Suprapubic skin (tissue), 4 donors: ENCODE results near the gene PGA3. TPM values are rescaled to one million over a fixed set of nuclear protein-coding genes. Genes with fewer than 3 reads are reported as not detected.
"Not testable (repeated sequence)": the region's sequence is repeated elsewhere in the genome, so short reads cannot be mapped to it uniquely, and the experiment has no call there.

Source experiments
- DNase-seq, 2 donors: peaks; one replicate each; pipeline ENCODE4 v3.0.0-alpha.2; 2019; ENCODE audit warnings: low spot score in 2 of 2
- H3K27ac ChIP-seq: fragments of 200-600 bp; sonication (generic); one replicate; pipeline ENCODE4 v1.5.1; 2019
- H3K27me3 ChIP-seq: fragments of 200-600 bp; sonication (generic); one replicate; pipeline ENCODE4 v1.5.1; 2019
- H3K36me3 ChIP-seq: fragments of 200-600 bp; sonication (generic); one replicate; pipeline ENCODE4 v1.5.1; 2019
- H3K4me1 ChIP-seq: fragments of 200-600 bp; sonication (generic); one replicate; pipeline ENCODE4 v1.5.1; 2019
- H3K4me3 ChIP-seq: fragments of 200-600 bp; sonication (generic); one replicate; pipeline ENCODE4 v1.5.1; 2019; ENCODE audit warnings: mild to moderate bottlenecking
- H3K9me3 ChIP-seq: fragments of 200-600 bp; sonication (generic); one replicate; pipeline ENCODE4 v1.5.1; 2019
- CTCF ChIP-seq, 2 donors: fragments of 200-600 bp in 1 of 2; fragments of 450-650 bp in 1 of 2; sonication (generic) in 1 of 2; IDR thresholded peaks; one replicate each; pipeline ENCODE4 v1.5.1; 2016 to 2019; ENCODE audit warnings: antibody characterized with exemption in 2 of 2, mild to moderate bottlenecking in 1 of 2, moderate library complexity in 1 of 2
- EP300 ChIP-seq: sonication (generic); formaldehyde crosslinking; IDR thresholded peaks from one replicate; pipeline ENCODE4 v1.6.1; 2017; ENCODE audit warnings: antibody characterized with exemption
- POLR2A ChIP-seq, 2 donors: fragments of 450-650 bp; IDR thresholded peaks; one replicate each; pipeline ENCODE4 v1.6.1; 2017; ENCODE audit warnings: antibody characterized with exemption in 2 of 2, mild to moderate bottlenecking in 2 of 2, moderate library complexity in 2 of 2
- POLR2AphosphoS5 ChIP-seq, 3 donors: sonication (generic); formaldehyde crosslinking; IDR thresholded peaks; one replicate each; pipeline ENCODE4 v1.6.1; 2017; ENCODE audit warnings: antibody characterized with exemption in 3 of 3
- WGBS: methylation state at CpG from one replicate; pipeline ENCODE4 v1.1.5; 2018; 5-methylcytosine and 5-hydroxymethylcytosine counted together
- total RNA-seq, 4 donors: library from RNA; depleted of rRNA; stranded (reverse); fragments of >200 nt; gene quantifications; one replicate each; pipeline ENCODE4 v1.1.0, GENCODE V29; 2016

The PGA3 gene
- total RNA-seq, 4 donors from 2014 or later: 2.2 TPM; not detected in 3

DNA sequence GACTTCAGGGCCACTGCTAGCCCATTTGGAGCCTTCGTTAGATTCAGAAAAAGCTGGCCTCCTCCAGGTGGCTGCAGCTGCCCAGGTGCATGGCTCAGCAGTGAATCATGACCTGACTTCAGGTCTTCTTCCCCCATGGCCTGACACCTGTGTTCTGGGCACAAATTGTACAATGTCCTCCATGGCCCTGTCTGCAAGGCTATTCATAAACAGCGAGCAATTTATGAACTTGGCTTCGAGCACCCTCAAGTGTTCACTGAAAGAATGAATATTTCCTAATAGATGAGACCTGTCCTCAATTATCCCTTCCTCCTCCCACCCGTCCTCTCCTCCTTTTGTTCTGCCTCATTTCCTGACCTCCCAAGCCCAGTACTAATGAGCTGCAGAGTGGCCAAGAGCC lies 29.9 kb upstream of the PGA3 start:
- WGBS: 78% methylated on average over 4 of the region's 4 CpGs

DNA sequence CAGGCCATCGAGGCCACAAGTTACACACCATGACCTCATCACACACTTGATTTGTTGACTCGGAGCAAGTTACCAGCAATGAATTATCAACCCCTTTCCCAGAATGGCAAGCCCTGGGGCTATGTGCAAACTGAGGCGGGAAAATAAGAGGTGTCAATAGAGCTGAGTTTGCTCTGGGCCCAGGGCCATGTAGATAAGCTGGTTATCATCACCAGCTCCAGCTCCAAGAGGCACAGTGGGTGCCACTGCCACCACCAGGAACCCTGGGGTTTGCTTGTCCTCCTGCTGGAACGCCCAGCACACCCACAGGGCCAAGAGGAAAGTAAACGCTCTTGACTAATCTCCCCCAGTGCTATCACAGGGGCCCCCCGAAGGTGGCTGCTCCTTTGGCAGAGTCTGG lies 29.0 kb upstream of the PGA3 start:
- H3K4me3 ChIP-seq: no peak overlapping the region
- TF ChIP-seq EP300 (no peak), CTCF (IDR thresholded peaks at IDR 0.05) (no peak), POLR2AphosphoS5 (IDR thresholded peaks at IDR 0.05) (no peak), POLR2A (IDR thresholded peaks at IDR 0.05) (no peak)
- no peak overlapping the region for H3K27ac ChIP-seq
- no peaks in the 10 kb centered on the region for H3K36me3 ChIP-seq
- no peak for DNase-seq
- H3K27me3 ChIP-seq: peaks cover 2% of the 10 kb centered on the region
- H3K4me1 ChIP-seq: no peaks in the 10 kb centered on the region
- H3K9me3 ChIP-seq: no peaks in the 10 kb centered on the region
- 74% methylated on average over 5 of the region's 6 CpGs for WGBS

More for the DNA sequence above, 29.9 kb upstream of the PGA3 start:
- H3K36me3 ChIP-seq: no peaks in the 10 kb centered on the region
- peak in 1 of 2 donors; percentile 18 for DNase-seq
- H3K4me1 ChIP-seq: no peaks in the 10 kb centered on the region
- H3K4me3 ChIP-seq: no peak overlapping the region
- TF ChIP-seq CTCF (IDR thresholded peaks at IDR 0.05): no peak
- no peak for TF ChIP-seq POLR2AphosphoS5 (IDR thresholded peaks at IDR 0.05)
- TF ChIP-seq EP300: no peak
- no peak for TF ChIP-seq POLR2A (IDR thresholded peaks at IDR 0.05)
- H3K27ac ChIP-seq: no peak overlapping the region
- H3K9me3 ChIP-seq: no peaks in the 10 kb centered on the region
- H3K27me3 ChIP-seq: peaks cover 2% of the 10 kb centered on the region

DNA sequence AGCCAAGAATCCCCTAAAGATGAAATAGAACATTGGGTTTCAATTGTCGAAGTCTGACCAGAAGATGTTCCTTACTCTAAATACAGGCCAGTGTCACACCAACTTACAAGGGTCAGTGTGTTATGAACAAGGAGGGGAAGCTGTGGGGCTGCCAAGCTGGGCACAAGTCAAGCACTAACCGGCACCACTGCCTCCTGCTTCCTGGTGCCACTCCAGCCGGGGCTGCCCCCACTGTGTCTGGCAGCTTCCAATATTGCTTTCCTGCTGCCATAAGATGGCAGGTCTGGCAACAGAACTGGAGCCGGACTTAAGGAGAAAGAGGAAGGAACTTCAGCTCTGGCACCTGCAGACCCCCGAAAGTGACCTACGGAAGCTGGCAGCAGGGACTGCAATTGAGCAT lies 28.4 kb upstream of the PGA3 start:
- Histone ChIP-seq H3K9me3 (no peaks in the 10 kb centered on the region), H3K4me1 (no peaks in the 10 kb centered on the region), H3K36me3 (no peaks in the 10 kb centered on the region), H3K27ac (no peak overlapping the region), H3K4me3 (no peak overlapping the region), H3K27me3 (peaks cover 2% of the 10 kb centered on the region)
- DNase-seq: no peak
- WGBS: 88% methylated on average over 2 of the region's 6 CpGs
- TF ChIP-seq POLR2A (IDR thresholded peaks at IDR 0.05) (no peak), EP300 (no peak), CTCF (IDR thresholded peaks at IDR 0.05) (no peak), POLR2AphosphoS5 (IDR thresholded peaks at IDR 0.05) (no peak)

GRCh38 chr11:61176446-61176845 lies 26.9 kb upstream of the PGA3 start:
- WGBS: 80% methylated on average over 6 of the region's 6 CpGs

GRCh38 chr11:61180205-61180604 lies 23.1 kb upstream of the PGA3 start:
- WGBS: 96% methylated on average over 6 of the region's 6 CpGs
- H3K27ac ChIP-seq, H3K4me3 ChIP-seq, H3K27me3 ChIP-seq, H3K9me3 ChIP-seq, H3K36me3 ChIP-seq, H3K4me1 ChIP-seq: not testable (repeated sequence)
- DNase-seq: peak in 1 of 2 donors; percentile 50

More at GRCh38 chr11:61176446-61176845, 26.9 kb upstream of the PGA3 start:
- Histone ChIP-seq H3K9me3 (no peaks in the 10 kb centered on the region), H3K4me1 (no peaks in the 10 kb centered on the region), H3K27me3 (peaks cover 2% of the 10 kb centered on the region), H3K36me3 (no peaks in the 10 kb centered on the region), H3K27ac (no peak overlapping the region), H3K4me3 (no peak overlapping the region)
- no peak for DNase-seq
- TF ChIP-seq EP300 (no peak), POLR2A (IDR thresholded peaks at IDR 0.05) (no peak), CTCF (IDR thresholded peaks at IDR 0.05) (no peak), POLR2AphosphoS5 (IDR thresholded peaks at IDR 0.05) (no peak)

- WGBS: 94% methylated on average over 4 of the region's 4 CpGs
- H3K36me3 ChIP-seq: no peaks in the 10 kb centered on the region
- DNase-seq: no peak
- H3K4me1 ChIP-seq: no peaks in the 10 kb centered on the region
- TF ChIP-seq POLR2A (IDR thresholded peaks at IDR 0.05) (no peak), POLR2AphosphoS5 (IDR thresholded peaks at IDR 0.05) (no peak), CTCF (IDR thresholded peaks at IDR 0.05) (no peak), EP300 (no peak)
- H3K27me3 ChIP-seq: no peaks in the 10 kb centered on the region
- H3K27ac ChIP-seq: no peak overlapping the region
- H3K4me3 ChIP-seq: no peak overlapping the region
- H3K9me3 ChIP-seq: no peaks in the 10 kb centered on the region
Observed at GRCh38 chr11:61181489-61181888, 21.8 kb upstream of the PGA3 start.
